Spleen (tissue), 11 donors: ENCODE measurements around the gene GNG4. TPM values are rescaled to one million over a fixed set of nuclear protein-coding genes. Genes with fewer than 3 reads are reported as not detected.

Source experiments
- DNase-seq: peaks from one replicate; pipeline ENCODE4 v3.0.0-alpha.2; 2020
- H3K27ac ChIP-seq, 8 donors: fragments of 200-600 bp; sonication (generic) in 7 of 8; 1 replicate in 4 of 8; 2 replicates in 4 of 8; pipeline versions ENCODE4 v1.5.0 to v1.8.0; 2016 to 2021; ENCODE audit warnings: inconsistent platforms in 4 of 8, mild to moderate bottlenecking in 4 of 8, moderate library complexity in 1 of 8
- H3K27me3 ChIP-seq, 7 donors: fragments of 200-600 bp; sonication (generic) in 6 of 7; replicated peaks in 1 of 7; 1 replicate in 4 of 7; 2 replicates in 3 of 7; pipeline versions ENCODE4 v1.5.0 to v1.8.0; 2016 to 2021; ENCODE audit warnings: inconsistent platforms in 3 of 7, mild to moderate bottlenecking in 1 of 7
- H3K36me3 ChIP-seq, 6 donors: fragments of 200-600 bp; sonication (generic) in 5 of 6; 1 replicate in 4 of 6; 2 replicates in 2 of 6; pipeline versions ENCODE4 v1.5.0 to v1.8.0; 2016 to 2021; ENCODE audit warnings: inconsistent platforms in 2 of 6
- H3K4me1 ChIP-seq, 6 donors: fragments of 200-600 bp; sonication (generic) in 5 of 6; 1 replicate in 3 of 6; 2 replicates in 3 of 6; pipeline versions ENCODE4 v1.5.0 to v1.8.0; 2016 to 2021; ENCODE audit warnings: inconsistent platforms in 3 of 6
- H3K4me3 ChIP-seq, 8 donors: fragments of 200-600 bp; sonication (generic) in 7 of 8; 1 replicate in 4 of 8; 2 replicates in 4 of 8; pipeline versions ENCODE4 v1.5.0 to v1.8.0; 2016 to 2021; ENCODE audit warnings: inconsistent platforms in 4 of 8, mild to moderate bottlenecking in 4 of 8, moderate library complexity in 2 of 8
- H3K9me3 ChIP-seq, 8 donors: fragments of 200-600 bp; sonication (generic) in 7 of 8; 1 replicate in 4 of 8; 2 replicates in 4 of 8; pipeline versions ENCODE4 v1.5.0 to v1.8.0; 2016 to 2021; ENCODE audit warnings: inconsistent platforms in 4 of 8
- POLR2A ChIP-seq, 3 donors: fragments of 450-650 bp; IDR thresholded peaks; one replicate each; pipeline ENCODE4 v1.5.1; 2017; ENCODE audit warnings: antibody characterized with exemption in 3 of 3, mild to moderate bottlenecking in 1 of 3
- POLR2AphosphoS5 ChIP-seq, 3 donors: sonication (generic); formaldehyde crosslinking; IDR thresholded peaks; one replicate each; pipeline ENCODE4 v1.5.1; 2017; ENCODE audit warnings: antibody characterized with exemption in 3 of 3
- WGBS, 5 donors: extraction: QIAGEN DNeasy Blood & Tissue Kit in 3 of 5; methylation state at CpG; one replicate each; pipeline versions ENCODE4 v1.1.5 to v1.1.7; 2013 to 2018; 5-methylcytosine and 5-hydroxymethylcytosine counted together
- intact Hi-C: fragments of 100-400 bp; cut with DNase I; formaldehyde crosslinking; loops from one replicate; pipeline ENCODE4 v1.15.0; 2023; ENCODE audit warnings: low total_unique reads
- polyA plus RNA-seq, 3 donors: library from polyadenylated mRNA; stranded (reverse); fragments of 200-250 nt; gene quantifications; one replicate each; pipeline ENCODE4 v1.2.1, GENCODE V29; 2013
- total RNA-seq, 7 donors: library from RNA; depleted of rRNA in 3 of 7; stranded (reverse); fragments of >200 nt in 3 of 7; fragmentation: NEBNext Ultra II Directional in 4 of 7; extraction: Animal tissue kit (Norgen Biotek cat#: 25700) in 4 of 7; gene quantifications; one replicate each; pipeline versions ENCODE4 v1.1.0 to v1.2.1, GENCODE V29; 2016 to 2021
- TF ChIP-seq, protein P1 (sequence below), 11 experiments: fragments of 200-600 bp in 7 of 11; fragments of 450-650 bp in 4 of 11; sonication (generic) in 4 of 11; IDR thresholded peaks in 8 of 11; conservative IDR thresholded peaks in 3 of 11; 1 replicate in 7 of 11; 2 replicates in 4 of 11; pipeline versions ENCODE4 v1.4.0 to v1.8.0; 2016 to 2021; ENCODE audit warnings: antibody characterized with exemption in 11 of 11, inconsistent platforms in 4 of 11, mild to moderate bottlenecking in 1 of 11
- donor health status: healthy with polysubstance abuse.
- donor health status: DM: no; HTN: no; CAD: no; lungs with moderate emphysema.
- donor health status: DM: no; HTN: no; CAD: no.
- donor health status: Bipolar disorder and iron deficiency.
- donor health status: healthy.
- donor health status: DM: no; HTN: no; CAD: no.
- donor health status: DM: yes; HTN: yes; CAD: no.

GNG4 gene
- total and polyA plus RNA-seq, 10 donors, result 0.13 to 0.65 (median 0.18) TPM; not detected in 6

DNA sequence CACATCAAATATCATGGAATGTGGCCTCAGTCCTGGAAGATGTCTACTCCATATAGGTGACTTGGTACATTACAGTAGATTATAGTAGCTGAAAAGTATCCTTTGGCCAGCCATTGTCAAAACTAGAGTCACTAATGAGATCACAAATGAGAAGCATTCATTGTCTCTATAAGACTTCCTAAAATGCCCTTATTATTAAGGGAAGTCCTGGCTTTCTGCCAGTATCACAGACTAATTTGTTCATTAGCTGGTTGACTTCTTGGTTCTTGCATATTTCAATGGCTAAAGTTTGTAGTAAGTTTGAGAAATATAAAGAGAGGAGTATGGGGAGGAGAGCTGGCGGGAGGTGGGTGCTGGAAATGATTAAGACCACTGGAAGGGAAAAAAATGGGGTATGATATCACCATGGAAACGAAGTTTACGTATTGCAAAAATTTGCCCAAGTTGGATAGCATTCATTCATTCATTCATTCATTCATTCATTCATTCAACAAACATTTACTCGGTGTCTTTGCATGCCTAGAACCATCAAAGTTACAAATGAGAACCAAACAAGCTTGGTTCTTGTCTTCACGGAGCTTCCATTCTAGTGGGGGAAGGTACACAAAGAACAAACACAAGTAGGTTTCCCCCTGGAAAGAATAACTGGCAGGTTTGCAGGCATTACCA is 133.6 kb downstream of the GNG4 start:
- intact Hi-C loops, result loop anchor here (5.0 to 10.0 kb wide), 2 partner anchors 89 to 456 kb away; no protein-coding TSS in a partner anchor
- Histone ChIP-seq H3K4me3 (no peak overlapping the region), H3K9me3 (no peaks in the 10 kb centered on the region), H3K4me1 (peaks cover 0 to 6% (median 0%) of the 10 kb centered on the region in 6 donors), H3K36me3 (no peaks in the 10 kb centered on the region), H3K27me3 (no peaks in the 10 kb centered on the region), H3K27ac (no peak overlapping the region)
- no peak for DNase-seq
- WGBS, 5 donors, result 88 to 98% (median 93%) methylated on average over 5 of the region's 5 CpGs
- TF ChIP-seq POLR2A (IDR thresholded peaks at IDR 0.05) (no peak), POLR2AphosphoS5 (IDR thresholded peaks at IDR 0.05) (no peak)
- TF ChIP-seq, protein P1, sequence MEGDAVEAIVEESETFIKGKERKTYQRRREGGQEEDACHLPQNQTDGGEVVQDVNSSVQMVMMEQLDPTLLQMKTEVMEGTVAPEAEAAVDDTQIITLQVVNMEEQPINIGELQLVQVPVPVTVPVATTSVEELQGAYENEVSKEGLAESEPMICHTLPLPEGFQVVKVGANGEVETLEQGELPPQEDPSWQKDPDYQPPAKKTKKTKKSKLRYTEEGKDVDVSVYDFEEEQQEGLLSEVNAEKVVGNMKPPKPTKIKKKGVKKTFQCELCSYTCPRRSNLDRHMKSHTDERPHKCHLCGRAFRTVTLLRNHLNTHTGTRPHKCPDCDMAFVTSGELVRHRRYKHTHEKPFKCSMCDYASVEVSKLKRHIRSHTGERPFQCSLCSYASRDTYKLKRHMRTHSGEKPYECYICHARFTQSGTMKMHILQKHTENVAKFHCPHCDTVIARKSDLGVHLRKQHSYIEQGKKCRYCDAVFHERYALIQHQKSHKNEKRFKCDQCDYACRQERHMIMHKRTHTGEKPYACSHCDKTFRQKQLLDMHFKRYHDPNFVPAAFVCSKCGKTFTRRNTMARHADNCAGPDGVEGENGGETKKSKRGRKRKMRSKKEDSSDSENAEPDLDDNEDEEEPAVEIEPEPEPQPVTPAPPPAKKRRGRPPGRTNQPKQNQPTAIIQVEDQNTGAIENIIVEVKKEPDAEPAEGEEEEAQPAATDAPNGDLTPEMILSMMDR (IDR thresholded peaks at IDR 0.05 in 8 of 11, conservative IDR thresholded peaks at IDR 0.05 in 3 of 11), result no peak

DNA sequence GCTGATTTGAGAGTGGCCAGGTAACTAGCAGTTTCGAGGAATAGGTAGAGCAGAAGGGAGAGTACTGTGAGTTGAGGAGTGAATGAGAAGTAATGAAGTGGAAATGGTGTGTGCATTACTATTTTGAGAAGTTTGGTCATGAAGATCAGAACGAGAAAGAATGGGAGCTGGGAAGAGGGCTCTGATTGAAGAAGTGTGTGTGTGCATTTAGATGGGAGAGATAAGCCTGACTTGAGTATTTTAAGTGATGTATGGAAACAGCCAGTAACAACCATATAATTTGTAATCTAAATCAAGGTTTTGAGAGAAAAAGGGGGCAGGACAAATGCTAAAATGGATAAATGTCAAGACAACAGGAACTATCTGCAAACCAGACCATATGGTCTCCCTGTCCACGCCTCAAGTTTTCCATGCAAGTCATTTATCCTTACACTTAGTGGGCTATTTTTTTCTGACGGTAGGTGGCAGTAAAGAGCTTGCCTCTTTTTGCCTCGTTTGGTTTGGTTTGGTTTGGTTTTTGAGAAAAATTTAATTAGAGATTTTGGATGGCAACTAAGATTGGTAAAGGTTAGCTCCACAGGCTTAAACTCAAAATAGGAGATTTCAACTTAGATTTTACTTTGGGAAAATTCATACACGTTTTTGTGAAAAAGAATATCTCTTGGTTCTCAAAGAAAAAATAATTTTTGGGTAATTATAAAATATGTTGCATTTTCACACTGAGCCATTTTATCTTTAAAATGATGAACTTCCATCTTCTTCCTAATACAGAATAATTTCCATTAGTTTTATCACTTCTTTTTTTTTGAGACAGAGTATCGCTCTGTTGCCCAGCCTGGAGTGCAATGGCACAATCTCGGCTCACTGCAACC is 135.9 kb downstream of the GNG4 start:
- Histone ChIP-seq H3K4me3 (no peak overlapping the region), H3K27ac (no peak overlapping the region), H3K36me3 (no peaks in the 10 kb centered on the region), H3K4me1 (peaks cover 0 to 6% (median 0%) of the 10 kb centered on the region in 6 donors), H3K9me3 (no peaks in the 10 kb centered on the region), H3K27me3 (no peaks in the 10 kb centered on the region)
- intact Hi-C loops, result loop anchor here (10.0 kb wide), 1 partner anchor 91 kb away; no protein-coding TSS in a partner anchor
- no peak for DNase-seq
- TF ChIP-seq POLR2A (IDR thresholded peaks at IDR 0.05), result no peak
- TF ChIP-seq, protein P1 (IDR thresholded peaks at IDR 0.05 in 8 of 11, conservative IDR thresholded peaks at IDR 0.05 in 3 of 11), result peak; percentile 57 to 90 (median 83)
- WGBS, 5 donors, result 37 to 40% (median 39%) methylated on average over 8 of the region's 8 CpGs

DNA sequence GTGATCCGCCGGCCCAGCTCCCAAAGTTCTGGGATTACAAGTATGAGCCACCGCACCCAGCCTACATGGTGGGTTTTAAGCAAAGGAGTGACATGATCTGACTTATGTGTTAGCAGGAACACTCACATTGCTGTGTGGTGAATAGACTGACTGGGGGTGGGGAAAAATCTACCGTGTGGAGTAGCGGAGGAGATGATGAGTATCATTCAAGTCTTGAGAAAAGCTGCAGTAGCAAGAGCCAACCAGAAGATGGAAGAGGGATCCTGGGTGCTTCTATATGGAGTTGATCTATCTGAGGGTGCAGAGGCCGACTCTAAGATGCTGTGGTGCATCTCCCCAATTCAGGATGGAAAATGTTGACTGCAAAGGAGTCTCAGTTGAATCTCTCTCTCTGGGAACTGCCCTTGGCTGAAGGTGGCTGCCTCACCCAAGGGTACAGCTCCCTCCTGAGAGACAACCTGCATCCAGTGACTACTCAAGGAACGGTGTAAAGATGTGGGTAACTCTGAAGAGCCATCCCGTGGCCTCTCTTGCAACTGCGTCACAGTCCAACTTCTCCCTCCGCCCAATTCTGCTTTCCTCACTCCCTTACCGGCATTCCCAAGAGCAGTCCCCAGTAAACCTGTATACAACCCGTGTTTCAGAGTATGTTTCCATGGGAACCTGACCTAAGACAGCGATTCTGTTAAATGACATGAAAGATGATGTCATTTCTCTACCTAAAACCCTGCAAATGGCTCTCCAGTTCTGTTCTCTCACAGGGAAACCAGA is 137.9 kb downstream of the GNG4 start:
- no peak overlapping the region for H3K27ac ChIP-seq
- no peaks in the 10 kb centered on the region for H3K36me3 ChIP-seq
- intact Hi-C loops, result loop anchor here (10.0 kb wide), 1 partner anchor 93 kb away; no protein-coding TSS in a partner anchor
- H3K4me3 ChIP-seq, result no peak overlapping the region
- TF ChIP-seq POLR2A (IDR thresholded peaks at IDR 0.05) (no peak), POLR2AphosphoS5 (IDR thresholded peaks at IDR 0.05) (no peak)
- TF ChIP-seq, protein P1 (IDR thresholded peaks at IDR 0.05 in 8 of 11, conservative IDR thresholded peaks at IDR 0.05 in 3 of 11), result no peak
- H3K9me3 ChIP-seq, result no peaks in the 10 kb centered on the region
- WGBS, 5 donors, result 73 to 83% (median 77%) methylated on average over 13 of the region's 13 CpGs
- peaks cover 0 to 6% (median 0%) of the 10 kb centered on the region in 6 donors for H3K4me1 ChIP-seq
- DNase-seq, result no peak
- H3K27me3 ChIP-seq, result no peaks in the 10 kb centered on the region
